Fibroblast of skin of scalp (primary cell): ENCODE results near the gene VSTM2L.

Experiments used
- DNase-seq: peaks from one replicate; pipeline ENCODE4 v3.0.0-alpha.2; 2013

Gene VSTM2L

DNA sequence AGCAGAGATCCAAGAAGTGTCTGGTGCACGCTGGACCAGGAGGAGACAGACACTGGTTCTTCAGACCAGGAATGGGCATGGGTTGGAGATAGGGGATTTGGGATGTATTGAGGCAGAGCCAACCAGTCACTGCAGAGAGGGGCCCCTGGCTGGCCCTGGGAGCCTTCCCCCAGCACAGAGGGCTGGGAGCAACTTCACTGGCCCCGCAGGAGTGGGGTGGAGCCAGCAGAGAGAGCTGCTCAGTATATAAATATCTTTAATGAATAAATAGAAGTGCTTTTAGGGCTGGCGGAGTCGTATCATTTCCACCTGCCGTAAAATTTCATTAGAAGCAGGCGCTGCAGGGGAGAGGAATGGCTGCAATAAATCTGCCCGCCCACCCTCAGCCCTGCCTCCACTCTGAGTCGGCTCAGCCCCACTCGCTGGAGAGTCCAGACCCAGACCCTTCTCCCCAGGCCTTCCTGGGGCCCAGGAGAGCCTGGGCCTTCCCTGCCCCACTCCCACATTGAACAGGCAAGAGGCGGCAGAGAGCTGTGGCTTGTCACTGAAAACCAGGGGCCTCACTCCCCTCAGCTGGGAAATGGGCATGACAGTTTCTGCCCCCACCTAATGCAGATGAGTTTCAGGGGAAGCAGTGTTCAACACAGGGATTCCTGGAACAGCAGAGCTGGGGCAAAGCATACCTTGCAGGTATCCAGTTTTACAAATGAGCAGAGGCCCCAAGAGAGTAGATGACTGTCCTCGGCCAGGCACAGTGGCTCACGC lies 23.9 kb upstream of the VSTM2L start:
- no peak for DNase-seq

DNA sequence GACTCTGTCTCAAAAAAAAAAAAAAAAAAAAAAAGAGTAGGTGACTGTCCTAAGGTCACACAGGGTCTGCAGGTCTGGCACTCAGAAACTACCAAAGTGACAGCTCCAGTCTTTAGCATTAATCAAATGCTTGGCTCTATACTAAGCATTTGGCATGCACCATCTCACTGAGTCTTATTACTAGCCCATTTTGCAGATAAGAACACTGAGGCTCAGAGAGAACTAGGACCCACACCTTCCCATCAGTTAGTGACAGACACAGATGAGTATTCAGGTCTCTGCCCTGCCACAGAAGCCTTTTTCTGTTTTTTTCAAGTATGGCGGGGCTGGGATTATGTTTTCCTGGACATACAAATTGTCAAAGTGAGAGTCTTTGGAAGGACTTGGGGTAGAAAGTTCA lies 23.1 kb upstream of the VSTM2L start:
- no peak for DNase-seq

- no peak for DNase-seq
Measured at GRCh38 chr20:37880726-37881591, 22.0 kb upstream of the VSTM2L start.

- DNase-seq: no peak
Measured at GRCh38 chr20:37881601-37882343, 21.2 kb upstream of the VSTM2L start.

- no peak for DNase-seq
Measured at GRCh38 chr20:37882961-37883712, 19.8 kb upstream of the VSTM2L start.

GRCh38 chr20:37885042-37885441 lies 17.9 kb upstream of the VSTM2L start:
- DNase-seq: no peak

DNA sequence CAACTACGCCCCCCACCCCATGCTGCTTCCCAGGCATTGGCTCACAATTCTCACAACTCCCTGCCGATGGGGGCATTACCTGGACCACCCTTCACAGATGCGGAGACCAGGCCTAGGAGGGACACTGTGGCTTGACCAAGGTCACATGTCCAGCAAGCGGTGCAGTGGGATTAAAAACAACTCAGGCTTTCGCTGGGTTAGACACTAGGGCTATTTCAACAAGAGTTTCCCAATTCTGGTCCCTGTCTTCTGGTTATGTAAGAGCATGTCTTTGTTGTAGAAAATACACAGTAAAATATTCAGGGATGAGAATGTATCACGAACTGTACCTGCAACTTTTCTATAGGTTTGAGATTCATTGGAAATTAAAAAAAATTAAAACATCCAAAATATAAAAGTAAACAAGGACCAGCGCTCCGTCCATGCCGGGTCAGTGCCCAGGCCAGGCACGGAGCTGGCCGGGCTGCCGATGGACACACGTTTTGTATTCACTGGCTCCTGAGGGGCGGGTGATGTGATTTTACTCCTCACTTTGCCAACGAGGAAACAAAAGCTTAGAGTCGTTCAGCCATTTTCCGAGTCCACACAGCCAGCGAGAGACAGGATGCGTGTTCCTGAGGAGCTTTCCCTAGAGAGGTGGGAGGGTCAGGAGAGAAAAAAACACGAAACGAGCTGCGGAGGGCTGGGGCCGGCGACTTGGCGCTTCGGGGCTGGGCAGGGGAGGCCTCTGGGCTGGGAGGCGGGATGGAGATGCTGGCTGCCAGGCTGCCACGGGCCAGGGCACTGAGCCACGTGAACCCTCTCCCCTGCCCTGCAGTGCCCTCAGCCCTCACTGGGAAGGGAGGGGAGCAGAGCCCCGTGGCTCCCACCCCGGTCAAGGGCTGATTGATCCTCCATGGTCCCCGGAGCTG lies 17.1 kb upstream of the VSTM2L start:
- DNase-seq: no peak

GRCh38 chr20:37886851-37887297 lies 16.1 kb upstream of the VSTM2L start:
- DNase-seq: no peak

GRCh38 chr20:37888641-37889040 lies 14.3 kb upstream of the VSTM2L start:
- no peak for DNase-seq

GRCh38 chr20:37890108-37890507 lies 12.8 kb upstream of the VSTM2L start:
- no peak for DNase-seq

- DNase-seq: no peak
Measured at GRCh38 chr20:37890643-37891042, 12.3 kb upstream of the VSTM2L start.

- DNase-seq: no peak
Measured at GRCh38 chr20:37892001-37892400, 10.9 kb upstream of the VSTM2L start.

- no peak for DNase-seq
Measured at GRCh38 chr20:37893566-37894241, 9.2 kb upstream of the VSTM2L start.

GRCh38 chr20:37894454-37894853 lies 8.5 kb upstream of the VSTM2L start:
- DNase-seq: no peak

DNA sequence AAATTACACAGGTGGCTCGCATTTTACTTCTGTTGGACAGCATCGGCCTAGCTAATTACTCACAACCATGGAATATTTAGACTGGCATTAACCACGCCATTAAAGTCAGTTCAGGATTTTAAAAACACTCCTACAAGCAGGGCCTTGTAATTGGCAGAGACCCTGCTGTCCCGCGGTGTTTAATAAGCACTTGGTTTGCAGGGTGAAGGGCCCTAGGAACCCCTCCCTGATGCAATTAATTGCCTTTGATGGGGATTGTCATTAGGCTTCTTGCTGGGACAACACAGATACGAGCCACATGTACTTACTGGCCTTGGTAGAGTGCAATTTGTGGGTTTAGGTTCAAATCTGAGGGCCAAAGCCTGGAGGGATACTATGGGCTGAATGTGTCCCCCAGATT lies 7.8 kb upstream of the VSTM2L start:
- DNase-seq: no peak

DNA sequence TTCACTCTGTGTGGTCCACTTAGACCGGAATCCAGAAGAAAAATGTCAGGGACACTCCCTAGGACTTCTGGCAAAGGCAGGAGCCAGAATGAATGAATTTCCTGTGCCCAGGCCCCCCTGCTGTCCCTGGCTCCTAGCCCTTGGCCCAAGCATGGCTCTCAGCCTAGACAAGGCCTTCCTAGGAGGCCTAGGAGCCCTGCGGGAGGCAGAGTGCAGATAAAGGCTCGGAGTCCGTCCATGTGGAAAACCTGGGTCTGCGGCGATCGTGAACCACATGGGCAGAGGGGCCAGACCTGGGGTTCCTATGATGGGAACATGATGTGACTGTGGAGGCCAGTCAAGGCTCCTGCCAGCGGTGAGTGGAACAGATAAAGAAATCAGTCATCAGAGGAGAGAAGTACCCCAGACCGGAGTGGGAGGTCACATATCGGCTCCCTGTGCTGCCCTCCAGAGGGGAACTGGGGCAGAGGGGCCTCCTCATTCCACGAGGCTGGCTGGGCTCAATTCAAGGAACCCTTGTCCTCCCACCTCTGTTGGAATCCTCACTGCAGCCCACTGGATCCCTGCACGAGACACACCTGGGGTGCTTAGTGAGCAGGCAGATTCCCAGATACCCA lies 5.9 kb upstream of the VSTM2L start:
- peak; percentile 74 for DNase-seq

- peak; percentile 28 for DNase-seq
Measured at GRCh38 chr20:37898233-37899104, 4.5 kb upstream of the VSTM2L start.

DNA sequence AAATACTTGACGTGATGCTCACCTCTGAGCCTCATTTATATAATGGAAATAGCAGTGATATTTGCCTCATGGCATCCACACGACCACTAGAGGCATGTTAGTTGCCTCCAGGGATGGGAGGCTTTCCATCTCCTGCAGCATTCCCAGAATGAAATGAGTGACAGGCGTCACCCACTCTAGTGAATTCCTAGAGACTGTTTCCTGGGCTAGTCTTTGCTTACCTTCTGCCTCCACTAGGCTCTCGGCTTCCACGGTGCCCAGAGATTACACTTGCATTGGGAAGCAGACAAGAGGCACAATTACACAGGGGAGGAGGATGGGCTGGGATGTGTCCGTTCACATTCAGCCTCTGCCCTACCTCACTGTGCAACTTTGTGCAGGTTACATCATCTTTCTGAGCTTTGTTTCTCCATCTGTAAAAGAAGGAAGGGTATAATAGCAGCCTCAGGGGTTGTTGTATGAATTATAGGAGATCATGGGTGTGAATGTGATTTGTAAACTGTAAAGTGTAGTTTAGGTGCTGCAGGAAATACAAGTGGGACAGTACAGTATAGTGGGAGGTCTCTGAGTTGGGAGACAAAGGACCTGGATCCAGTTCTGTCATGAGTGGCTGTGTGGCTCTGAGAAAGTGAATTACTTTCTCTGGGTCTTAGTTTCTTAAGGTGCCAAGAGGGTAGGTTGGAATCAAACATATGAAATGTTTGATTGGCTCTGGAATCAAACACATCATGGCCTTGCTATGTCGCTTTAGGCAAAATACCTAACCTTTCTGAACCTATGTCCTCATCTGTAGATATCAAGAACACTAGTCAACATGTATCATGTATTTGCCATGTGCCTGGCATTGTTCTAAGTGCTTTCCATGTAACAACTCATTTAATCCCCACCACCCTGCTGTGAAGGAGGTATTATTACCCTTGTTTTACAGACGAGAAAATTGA lies 3.6 kb upstream of the VSTM2L start:
- DNase-seq: peak; percentile 52
